H1 (cell line): ENCODE data around the gene PRR23B. TPM values are rescaled to one million over a fixed set of nuclear protein-coding genes. Genes with fewer than 3 reads are reported as not detected.

Experiments used
- CTCF ChIA-PET: fragments of 300-600 bp; sonication (Branson Sonifier 250); formaldehyde crosslinking; loops from one replicate; lab custom pipeline; 2021; ENCODE audit not compliant: partially characterized antibody; lab: Charles Lee
- POLR2A ChIA-PET: fragments of 300-600 bp; sonication (Branson Sonifier 250); formaldehyde crosslinking; loops from one replicate; lab custom pipeline; 2021; ENCODE audit warnings: inconsistent platforms; ENCODE audit not compliant: partially characterized antibody; lab: Charles Lee
- DNase-seq, 2 experiments: peaks; one replicate each; pipeline versions ENCODE4 v3.0.0 to v3.0.0-alpha.2; 2010 to 2022; ENCODE audit warnings: low spot score in 2 of 2, low read depth in 1 of 2, mixed read lengths in 1 of 2
- FAIRE-seq: peaks from 2 replicates; lab custom pipeline; 2011; peaks lifted over from hg19 to GRCh38; lab: Jason Lieb, UNC
- H2AFZ ChIP-seq: 2 replicates; pipeline ENCODE4 v1.8.1; 2012; ENCODE audit warnings: low read length, inconsistent platforms
- H2AK5ac ChIP-seq: 2 replicates; pipeline ENCODE4 v1.6.1; 2013; ENCODE audit warnings: low read depth, low read length
- H2BK120ac ChIP-seq: replicated peaks from 2 replicates; pipeline ENCODE3; 2013; ENCODE audit warnings: low read depth, low read length, inconsistent platforms
- H2BK12ac ChIP-seq: 2 replicates; pipeline ENCODE4 v1.6.1; 2013; ENCODE audit warnings: low read depth, low read length
- H2BK15ac ChIP-seq: 2 replicates; pipeline ENCODE4 v1.6.1; 2013; ENCODE audit warnings: low read length
- H2BK20ac ChIP-seq: 2 replicates; pipeline ENCODE4 v1.6.1; 2013; ENCODE audit warnings: low read length
- H2BK5ac ChIP-seq: 2 replicates; pipeline ENCODE4 v1.6.1; 2013; ENCODE audit warnings: low read depth, low read length
- H3K14ac ChIP-seq: 2 replicates; pipeline ENCODE4 v1.6.1; 2013; ENCODE audit warnings: inconsistent platforms; ENCODE audit not compliant: insufficient read length
- H3K18ac ChIP-seq: 2 replicates; pipeline ENCODE4 v1.6.1; 2013; ENCODE audit warnings: low read length; ENCODE audit errors: extremely low read depth
- H3K23ac ChIP-seq: 2 replicates; pipeline ENCODE4 v1.6.1; 2013; ENCODE audit warnings: inconsistent platforms; ENCODE audit not compliant: insufficient read length
- H3K23me2 ChIP-seq: 2 replicates; pipeline ENCODE4 v1.6.1; 2013; ENCODE audit warnings: low read depth, low read length
- H3K27ac ChIP-seq: 2 replicates; pipeline ENCODE4 v1.6.1; 2011; ENCODE audit warnings: low read depth, low read length, inconsistent platforms
- H3K27me3 ChIP-seq, 4 experiments: replicated peaks in 1 of 4; 1 replicate in 1 of 4; 2 replicates in 3 of 4; pipeline versions ENCODE4 v1.6.1 to v1.8.1; 2011 to 2013; ENCODE audit warnings: low read length in 3 of 4, mild to moderate bottlenecking in 3 of 4, inconsistent platforms in 2 of 4, mixed read lengths in 2 of 4, moderate library complexity in 1 of 4; ENCODE audit not compliant: control insufficient read depth in 3 of 4, insufficient read depth in 3 of 4; ENCODE audit errors: extremely low read depth in 1 of 4
- H3K36me3 ChIP-seq, 4 experiments: 2 replicates each; pipeline versions ENCODE4 v1.6.1 to v1.8.1; 2011 to 2013; ENCODE audit warnings: mild to moderate bottlenecking in 4 of 4, low read length in 3 of 4, moderate library complexity in 2 of 4, control low read depth in 1 of 4, inconsistent platforms in 1 of 4; ENCODE audit not compliant: insufficient read depth in 4 of 4, control insufficient read depth in 2 of 4
- H3K4ac ChIP-seq: replicated peaks from 2 replicates; pipeline ENCODE3; 2013; ENCODE audit warnings: low read length, low read depth, mixed read lengths, inconsistent platforms; ENCODE audit not compliant: insufficient read length
- H3K4me1 ChIP-seq, 4 experiments: replicated peaks in 1 of 4; 1 replicate in 1 of 4; 2 replicates in 3 of 4; pipeline versions ENCODE4 v1.6.1 to v1.8.1; 2011 to 2013; ENCODE audit warnings: low read length in 3 of 4, inconsistent platforms in 2 of 4, mixed read lengths in 1 of 4; ENCODE audit not compliant: insufficient read depth in 4 of 4, control insufficient read depth in 3 of 4
- H3K4me2 ChIP-seq, 2 experiments: 2 replicates each; pipeline versions ENCODE4 v1.6.1 to v1.8.1; 2011 to 2013; ENCODE audit warnings: low read depth in 2 of 2, low read length in 2 of 2, control low read depth in 1 of 2, inconsistent platforms in 1 of 2, mild to moderate bottlenecking in 1 of 2; ENCODE audit not compliant: insufficient read depth in 1 of 2
- H3K4me3 ChIP-seq, 4 experiments: fragments of 200-600, 300-600 bp in 1 of 4; sonication (generic), shearing (Covaris generic), sonication (Bioruptor Twin) in 1 of 4; 2 replicates each; pipeline versions ENCODE4 v1.5.1 to v1.8.1; 2011 to 2016; ENCODE audit warnings: low read length in 4 of 4, low read depth in 3 of 4, control low read depth in 2 of 4, inconsistent platforms in 2 of 4, mild to moderate bottlenecking in 2 of 4, mixed read lengths in 1 of 4, moderate library complexity in 1 of 4; ENCODE audit not compliant: insufficient read depth in 2 of 4; ENCODE audit errors: extremely low read depth in 1 of 4
- H3K56ac ChIP-seq: replicated peaks from 2 replicates; pipeline ENCODE3; 2013; ENCODE audit warnings: low read depth, mild to moderate bottlenecking, mixed read lengths, low read length, inconsistent platforms; ENCODE audit not compliant: insufficient read length
- H3K79me1 ChIP-seq: 2 replicates; pipeline ENCODE4 v1.6.1; 2013; ENCODE audit warnings: low read depth, low read length, control low read depth
- H3K79me2 ChIP-seq, 2 experiments: 2 replicates each; pipeline versions ENCODE4 v1.6.1 to v1.8.1; 2012 to 2013; ENCODE audit warnings: low read length in 2 of 2, mild to moderate bottlenecking in 2 of 2, inconsistent platforms in 1 of 2; ENCODE audit not compliant: insufficient read depth in 2 of 2, control insufficient read depth in 1 of 2
- H3K9ac ChIP-seq, 4 experiments: replicated peaks in 1 of 4; 1 replicate in 1 of 4; 2 replicates in 3 of 4; pipeline versions ENCODE4 v1.6.1 to v1.8.1; 2011 to 2013; ENCODE audit warnings: low read depth in 3 of 4, low read length in 3 of 4, control low read depth in 2 of 4, mild to moderate bottlenecking in 2 of 4, moderate library complexity in 2 of 4, inconsistent platforms in 1 of 4; ENCODE audit errors: extremely low read depth in 1 of 4
- H3K9me3 ChIP-seq, 2 experiments: 2 replicates each; pipeline versions ENCODE4 v1.6.1 to v1.8.1; 2012 to 2013; ENCODE audit warnings: mild to moderate bottlenecking in 2 of 2, moderate library complexity in 2 of 2, control low read depth in 1 of 2, inconsistent platforms in 1 of 2, low read depth in 1 of 2, low read length in 1 of 2, mixed read lengths in 1 of 2; ENCODE audit not compliant: insufficient read depth in 2 of 2
- H4K20me1 ChIP-seq, 2 experiments: replicated peaks in 1 of 2; 2 replicates each; pipeline versions ENCODE3 to v1.8.1; 2011 to 2013; ENCODE audit warnings: inconsistent platforms in 2 of 2, low read length in 2 of 2, mild to moderate bottlenecking in 1 of 2; ENCODE audit not compliant: insufficient read depth in 2 of 2, control insufficient read depth in 1 of 2
- H4K5ac ChIP-seq: 2 replicates; pipeline ENCODE4 v1.6.1; 2013; ENCODE audit warnings: low read length, low read depth, mixed read lengths, inconsistent platforms; ENCODE audit not compliant: insufficient read length
- H4K8ac ChIP-seq: 2 replicates; pipeline ENCODE4 v1.8.0; 2013; ENCODE audit warnings: mild to moderate bottlenecking, moderate library complexity, low read length, inconsistent platforms; ENCODE audit not compliant: insufficient read depth; ENCODE audit errors: extremely low read depth
- H4K91ac ChIP-seq: replicated peaks from 2 replicates; pipeline ENCODE3; 2013; ENCODE audit warnings: low read length, mixed read lengths, inconsistent platforms; ENCODE audit not compliant: insufficient read length
- FOSL1 ChIP-seq: IDR thresholded peaks from 2 replicates; pipeline ENCODE4 v1.6.1; 2011; ENCODE audit warnings: mild to moderate bottlenecking, low read depth, low read length, moderate library complexity; ENCODE audit not compliant: insufficient read depth
- SRF ChIP-seq: IDR thresholded peaks from 2 replicates; pipeline ENCODE4 v1.6.1; 2011; ENCODE audit warnings: mild to moderate bottlenecking, low read depth, low read length, moderate library complexity
- WGBS, 2 experiments: shearing (Covaris generic) in 1 of 2; methylation state at CpG; one replicate each; pipeline versions ENCODE4 v1.1.6 to v1.1.7; 2013 to 2015; ENCODE audit warnings: low lambda C conversion rate in 2 of 2, mixed read lengths in 2 of 2, inconsistent platforms in 1 of 2, low coverage in 1 of 2, missing lambda C conversion rate in 1 of 2; ENCODE audit not compliant: insufficient replicate concordance in 2 of 2, insufficient coverage in 1 of 2, insufficient read length in 1 of 2; ENCODE audit errors: extremely low coverage in 1 of 2, missing lambda C conversion rate in 1 of 2; 5-methylcytosine and 5-hydroxymethylcytosine counted together
- polyA plus RNA-seq, 7 experiments: library from polyadenylated mRNA; depleted of rRNA in 3 of 7; stranded (reverse) in 5 of 7; unstranded in 2 of 7; fragments of >200 nt in 5 of 7; fragments of 200-250 nt in 2 of 7; gene quantifications; 1 replicate in 5 of 7; 2 replicates in 1 of 7; 4 replicates in 1 of 7; pipeline versions ENCODE4 v1.2.1 to v1.2.3, GENCODE V29; 2011 to 2013; ENCODE audit warnings: missing spikeins in 2 of 7, mixed read lengths in 2 of 7
- total RNA-seq: library from RNA; stranded (reverse); fragmentation: NEBNext Ultra II Directional; extraction: Animal tissue kit (Norgen Biotek cat#: 25700); gene quantifications from 2 replicates; pipeline ENCODE4 v1.2.1, GENCODE V29; 2021

PRR23B gene
- total and polyA plus RNA-seq, 2 of the 8 experiments (the other 6 are each of a cell fraction or from before 2014, with no cell fraction given) = not detected

DNA sequence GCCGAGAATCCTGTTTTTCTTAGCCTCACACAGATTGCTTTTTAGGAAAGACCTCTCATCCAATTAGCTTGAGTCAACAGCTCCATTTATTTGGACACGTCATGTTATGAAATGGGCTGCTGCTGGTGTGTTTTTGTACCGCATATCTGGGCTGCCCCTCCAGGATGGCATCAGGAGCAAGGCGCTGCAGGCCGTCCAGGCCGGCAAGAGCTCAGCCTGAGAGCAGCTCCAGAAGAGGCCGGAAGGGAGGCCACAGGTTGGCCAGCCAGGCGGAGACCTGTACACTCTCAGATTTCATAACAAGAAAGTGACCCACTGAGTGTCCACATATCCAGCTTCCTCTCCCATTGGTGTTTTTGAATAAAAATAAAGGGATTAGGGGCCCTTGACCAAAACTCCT is 45.4 kb downstream of the PRR23B start:
- ChIA-PET POLR2A (interaction anchor here (1.1 kb wide), 1 partner anchor 23 kb away, joined by 3 read pairs; no protein-coding TSS in a partner anchor), CTCF (interaction anchor here (0.6 to 15.1 kb wide), 6 partner anchors 11 to 380 kb away, joined by 3 to 223 read pairs (median 3); no protein-coding TSS in a partner anchor)
- H3K56ac ChIP-seq = no peak overlapping the region
- H3K4me3 ChIP-seq = no peak overlapping the region
- no peak overlapping the region for H2AFZ ChIP-seq
- no peak for DNase-seq
- no peaks in the 10 kb centered on the region for H4K20me1 ChIP-seq
- no peak overlapping the region for H2BK5ac ChIP-seq
- H3K23ac ChIP-seq = no peak overlapping the region
- H3K4ac ChIP-seq = no peak overlapping the region
- no peak overlapping the region for H3K14ac ChIP-seq
- no peak overlapping the region for H3K9ac ChIP-seq
- no peaks in the 10 kb centered on the region for H3K36me3 ChIP-seq
- H3K4me1 ChIP-seq = no peaks in the 10 kb centered on the region
- no peak overlapping the region for H3K18ac ChIP-seq
- no peak overlapping the region for H2BK120ac ChIP-seq
- no peaks in the 10 kb centered on the region for H3K9me3 ChIP-seq
- FAIRE-seq = no peak
- no peak overlapping the region for H2BK20ac ChIP-seq
- H3K79me2 ChIP-seq = no peaks in the 10 kb centered on the region
- no peak overlapping the region for H2BK12ac ChIP-seq
- H4K91ac ChIP-seq = no peak overlapping the region
- H4K5ac ChIP-seq = no peak overlapping the region
- TF ChIP-seq FOSL1 = no peak
- TF ChIP-seq SRF = no peak
- TF ChIP-seq, all 59 proteins: peak for 0
- H3K4me2 ChIP-seq = no peak overlapping the region
- H2BK15ac ChIP-seq = no peak overlapping the region
- no peaks in the 10 kb centered on the region for H3K79me1 ChIP-seq
- WGBS, 2 experiments = 88% methylated on average over 8 of the region's 8 CpGs; no CpG with 5 or more reads in 1 of the 2 experiments
- no peak overlapping the region for H3K27ac ChIP-seq
- H3K27me3 ChIP-seq = no peaks in the 10 kb centered on the region
- no peaks in the 10 kb centered on the region for H3K23me2 ChIP-seq
- no peak overlapping the region for H4K8ac ChIP-seq
- no peak overlapping the region for H2AK5ac ChIP-seq
